ENCODE results near the gene SHB.
A peak's percentile ranks its signal among the peaks of the same experiment; 100 is the strongest.

Gene SHB

DNA sequence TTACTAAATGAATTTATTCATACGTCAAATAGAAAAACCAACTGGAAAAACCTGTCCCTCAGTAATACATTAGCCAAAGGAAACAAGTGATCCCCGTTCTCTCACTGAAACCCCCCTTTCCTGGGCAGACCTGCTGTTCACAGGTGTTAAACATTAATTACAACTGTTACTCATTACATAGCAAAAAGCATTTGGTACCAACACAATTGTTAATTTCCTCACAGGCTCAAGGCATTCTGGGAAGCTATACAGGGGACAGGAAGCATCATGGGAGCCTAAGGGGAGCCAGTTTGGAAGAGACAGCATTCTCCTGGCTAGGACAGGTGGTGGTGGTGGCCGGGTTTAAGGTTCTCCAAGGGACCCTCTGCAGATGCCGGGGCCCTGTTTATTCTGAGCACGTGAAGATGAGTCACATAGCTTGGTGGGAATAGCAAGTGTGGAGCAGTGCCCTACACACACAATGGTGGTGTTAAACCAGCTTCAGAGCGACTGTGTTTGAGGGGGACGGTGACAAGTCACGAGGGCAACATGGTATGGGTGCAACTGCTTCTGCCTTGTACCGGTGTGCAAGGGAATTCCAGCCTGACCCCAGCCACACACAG lies 102.5 kb downstream of the SHB start:
- DNase-seq, result no peak

DNA sequence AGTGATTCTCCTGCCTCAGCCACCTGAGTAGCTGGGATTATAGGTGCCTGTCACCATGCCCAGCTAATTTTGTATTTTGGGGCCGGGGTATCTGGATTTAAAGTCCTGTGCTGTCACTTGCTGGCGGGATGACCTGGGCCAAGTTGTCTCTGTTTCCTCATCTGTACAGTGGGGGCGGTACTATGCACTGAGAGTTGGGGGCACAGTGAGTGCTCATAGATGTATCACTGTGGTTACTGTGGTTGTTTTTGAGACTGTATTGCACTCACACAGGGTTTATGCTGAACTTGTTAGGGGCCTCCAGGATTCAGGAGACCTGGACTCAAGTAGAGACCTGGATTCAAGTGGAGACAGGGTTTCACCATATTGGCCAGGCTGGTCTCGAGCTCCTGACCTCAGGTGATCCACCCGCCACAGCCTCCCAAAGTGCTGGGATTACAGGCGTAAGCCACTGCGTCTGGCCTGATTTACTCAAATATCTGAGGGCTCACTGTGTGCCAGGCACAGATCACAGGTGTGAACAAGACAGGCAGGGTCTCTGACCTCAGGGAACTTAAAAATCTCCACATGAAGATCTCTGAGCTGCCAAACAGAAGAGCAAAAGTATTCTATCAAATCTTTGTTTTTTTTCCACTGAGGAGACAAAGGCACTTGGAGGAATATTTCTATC lies 103.2 kb downstream of the SHB start:
- DNase-seq, result peak in 1 of 2 experiments; percentile 40

DNA sequence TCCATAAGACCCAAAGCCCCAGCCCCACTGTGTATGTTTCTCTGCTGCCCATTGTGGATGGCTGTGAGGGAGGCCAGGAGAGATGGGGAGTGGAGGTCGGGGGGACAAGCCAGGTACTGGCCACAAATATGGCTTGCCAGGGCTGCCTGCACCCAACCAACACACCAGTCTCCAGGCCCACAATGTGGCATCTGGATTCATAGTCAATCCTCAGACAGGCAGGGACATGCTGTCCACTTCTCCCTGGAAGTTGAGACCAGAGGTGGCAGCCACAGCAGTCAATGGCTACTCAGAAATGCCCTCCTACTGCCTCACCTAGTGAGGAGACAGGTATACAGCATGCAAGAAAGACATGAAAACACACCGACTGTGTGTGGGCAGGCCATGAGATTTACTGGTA lies 103.9 kb downstream of the SHB start:
- DNase-seq, result no peak

DNA sequence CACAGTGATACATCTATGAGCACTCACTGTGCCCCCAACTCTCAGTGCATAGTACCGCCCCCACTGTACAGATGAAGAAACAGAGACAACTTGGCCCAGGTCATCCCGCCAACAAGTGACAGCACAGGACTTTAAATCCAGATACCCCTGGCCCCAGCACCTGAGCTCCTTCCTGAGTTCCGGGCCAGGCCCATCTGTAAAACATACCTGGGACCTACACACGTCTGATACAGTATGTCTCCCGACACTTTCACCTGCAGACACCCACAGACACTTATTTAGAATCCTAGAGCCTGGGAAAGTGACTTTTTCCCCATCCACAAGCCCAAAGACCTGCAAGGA lies 104.3 kb downstream of the SHB start:
- DNase-seq, result no peak

DNA sequence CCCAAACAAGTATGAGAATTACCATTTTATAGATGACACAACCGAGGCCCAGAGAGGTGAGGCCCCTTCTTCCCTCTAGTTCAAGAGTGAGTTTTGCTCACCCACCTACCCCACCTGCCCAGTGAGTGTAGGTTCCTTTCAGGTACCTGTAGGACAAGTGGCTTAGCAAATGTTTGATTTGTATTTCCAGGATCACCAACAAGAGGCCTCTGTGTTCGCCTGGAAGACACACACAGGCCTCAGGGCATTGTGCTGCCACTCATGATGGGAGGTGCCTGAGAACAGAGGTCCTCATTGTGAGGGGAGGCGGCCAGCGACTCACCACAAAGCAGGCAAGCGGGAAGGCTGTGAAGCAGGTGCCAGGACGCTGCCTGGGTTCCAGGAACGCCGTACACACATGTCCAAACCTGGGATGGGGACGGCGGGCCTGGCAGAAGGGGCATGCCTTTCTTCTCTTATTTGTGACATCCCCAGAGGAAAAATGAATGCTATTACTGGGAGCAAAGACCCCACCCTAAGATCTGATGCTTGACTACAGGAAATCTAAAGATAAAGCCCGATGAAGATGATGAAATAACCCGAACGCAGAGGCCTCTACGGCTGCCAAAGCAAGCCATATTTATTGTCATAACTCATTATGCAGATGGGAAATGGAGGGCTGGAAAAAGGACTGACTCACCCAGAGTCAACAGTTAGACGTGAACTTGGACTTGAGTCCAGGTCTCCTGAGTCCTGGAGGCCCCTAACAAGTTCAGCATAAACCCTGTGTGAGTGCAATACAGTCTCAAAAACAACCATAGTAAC lies 104.9 kb downstream of the SHB start:
- no peak for DNase-seq

DNA sequence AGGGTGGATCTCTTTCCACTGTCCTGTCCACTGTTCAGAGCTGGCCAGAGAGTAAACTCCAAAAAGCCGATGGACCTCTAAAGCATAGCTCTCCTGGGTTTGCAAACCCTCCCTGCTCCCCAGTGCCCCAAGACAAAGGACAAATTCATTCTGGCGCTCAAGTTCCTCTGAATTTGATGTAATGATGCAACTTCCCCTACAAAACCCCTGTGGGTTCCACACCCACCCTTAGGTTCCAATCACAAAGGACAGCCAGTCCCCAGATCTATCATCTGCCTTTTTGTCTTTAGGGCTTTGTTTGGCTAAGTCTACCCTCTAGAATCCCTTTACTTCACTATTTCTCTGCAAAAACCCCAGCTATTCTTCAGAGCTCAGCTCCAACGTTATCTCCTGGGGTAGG lies 107.7 kb downstream of the SHB start:
- DNase-seq, result no peak

DNA sequence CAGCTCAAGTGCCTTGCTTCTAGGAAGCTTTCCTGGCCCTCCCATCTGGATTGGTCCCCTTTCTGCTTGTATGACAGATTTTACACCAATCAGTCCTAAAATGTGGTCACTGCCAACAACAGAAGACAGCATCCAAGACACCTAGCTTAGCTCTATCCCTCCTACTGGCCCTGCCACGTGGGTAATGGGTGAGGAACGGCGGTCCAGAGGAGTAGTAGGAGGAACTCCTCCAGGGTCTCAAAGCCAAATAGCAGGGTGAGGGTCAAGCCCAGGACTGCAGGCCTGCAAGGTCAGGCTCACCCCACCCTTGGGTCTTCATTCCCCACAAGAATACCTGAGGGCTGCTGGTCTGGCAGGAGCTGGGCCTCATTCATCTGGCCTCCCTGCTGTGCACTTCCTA lies 108.4 kb downstream of the SHB start:
- no peak for DNase-seq

DNA sequence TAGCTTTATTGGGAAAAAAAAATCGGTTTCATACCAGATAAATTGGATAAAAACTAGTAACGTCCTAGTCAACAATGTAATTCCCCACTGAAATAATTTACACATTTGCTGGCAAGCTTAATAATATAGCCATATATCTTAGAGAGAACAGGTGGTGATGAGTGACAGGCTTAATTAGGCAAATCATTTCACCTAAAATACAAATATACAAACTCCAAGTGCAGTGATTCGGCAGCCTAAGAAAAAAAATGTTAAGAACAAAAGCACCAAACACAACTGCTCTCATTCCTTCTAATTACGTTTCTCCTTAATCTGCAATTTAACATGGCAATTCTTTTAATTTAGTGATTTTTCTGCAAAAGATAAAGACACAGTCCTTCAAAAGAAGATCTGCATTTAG lies 109.1 kb downstream of the SHB start:
- no peak for DNase-seq

DNA sequence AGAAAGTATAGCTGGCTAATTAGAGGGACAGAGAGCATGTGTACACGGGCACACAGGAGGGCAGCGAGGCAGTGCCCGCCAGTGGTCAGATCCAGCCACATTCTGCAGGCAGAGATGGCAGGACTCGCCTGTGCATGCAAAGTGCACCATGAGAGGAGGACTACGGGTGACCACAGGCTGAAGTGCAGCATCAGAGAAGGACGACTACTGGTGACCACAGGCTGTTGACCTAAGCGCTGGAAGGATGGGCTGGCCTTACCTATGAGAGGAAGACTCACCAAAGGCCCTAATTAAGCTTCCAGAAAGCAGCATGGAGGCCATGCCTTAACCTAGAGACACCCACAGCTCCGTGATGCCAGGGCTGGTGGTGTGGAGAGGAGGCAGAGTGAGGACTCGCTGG lies 110.9 kb downstream of the SHB start:
- DNase-seq, result no peak

DNA sequence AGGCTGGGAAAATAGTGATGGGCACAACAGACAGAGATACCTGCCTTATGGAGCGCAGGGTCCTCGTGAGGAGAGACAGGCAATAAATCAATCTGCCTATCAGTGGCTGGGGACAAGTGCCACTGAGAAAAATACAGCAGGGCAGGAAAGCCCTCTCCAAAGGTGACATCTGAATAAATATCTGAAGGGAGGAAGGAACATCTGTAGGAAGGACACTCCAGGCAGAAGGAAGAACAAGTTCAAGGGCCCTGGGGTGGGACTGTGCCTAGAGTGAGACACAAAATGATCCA lies 111.4 kb downstream of the SHB start:
- no peak for DNase-seq

DNA sequence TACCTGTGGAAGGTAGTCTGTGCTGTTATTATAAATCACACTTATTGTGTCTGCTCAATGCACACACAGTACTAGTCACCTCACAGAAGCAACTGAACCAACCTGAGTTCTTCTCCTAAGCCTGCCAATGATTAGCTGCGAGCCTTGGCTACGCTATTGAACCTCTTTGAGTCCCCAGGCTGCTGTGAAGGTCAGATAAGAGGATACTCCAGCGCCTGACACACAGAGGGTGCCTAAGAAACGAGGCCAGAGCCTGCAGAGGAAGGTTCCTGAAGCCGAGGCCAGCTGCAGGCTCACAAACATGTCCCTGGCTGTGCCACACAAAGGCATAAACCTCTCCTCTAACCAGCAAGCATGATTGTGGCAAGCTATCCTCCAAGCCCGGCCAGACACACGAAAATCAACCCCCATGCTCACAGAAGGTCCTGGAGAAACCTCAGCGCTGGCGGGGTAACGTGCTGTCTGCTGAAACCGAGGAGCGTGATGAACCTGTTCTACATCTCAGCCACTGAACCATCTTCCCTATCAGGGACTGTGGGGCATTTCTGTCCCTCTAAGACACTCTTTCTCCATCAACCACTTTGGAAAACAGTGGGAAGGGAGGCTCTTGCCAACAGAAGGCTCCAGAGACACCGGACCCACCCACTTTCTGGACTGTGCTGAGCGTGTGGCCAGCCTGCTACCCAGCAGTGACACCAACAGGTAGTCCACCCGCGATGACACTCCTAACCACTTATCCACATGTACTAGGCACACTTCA lies 111.9 kb downstream of the SHB start:
- DNase-seq, result no peak

DNA sequence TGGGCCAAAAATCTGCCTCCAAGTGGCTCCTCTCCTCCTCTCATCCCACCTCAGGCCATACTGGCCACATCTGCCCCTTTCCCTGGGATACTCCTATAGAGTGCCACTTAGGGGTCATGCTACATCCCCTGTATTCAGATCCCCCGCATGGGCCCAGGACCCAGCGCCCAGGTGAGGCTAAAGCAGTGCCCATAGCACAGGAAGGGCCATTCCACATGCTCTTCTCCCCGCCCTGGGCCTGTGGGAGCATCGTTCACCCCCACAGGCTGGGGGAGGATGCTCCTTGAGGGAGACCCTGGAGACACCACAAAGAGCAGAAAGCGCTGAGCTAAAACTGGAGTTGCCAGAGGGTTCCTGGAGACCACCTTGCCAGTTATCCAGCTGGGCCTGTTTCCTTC lies 112.6 kb downstream of the SHB start:
- no peak for DNase-seq

DNA sequence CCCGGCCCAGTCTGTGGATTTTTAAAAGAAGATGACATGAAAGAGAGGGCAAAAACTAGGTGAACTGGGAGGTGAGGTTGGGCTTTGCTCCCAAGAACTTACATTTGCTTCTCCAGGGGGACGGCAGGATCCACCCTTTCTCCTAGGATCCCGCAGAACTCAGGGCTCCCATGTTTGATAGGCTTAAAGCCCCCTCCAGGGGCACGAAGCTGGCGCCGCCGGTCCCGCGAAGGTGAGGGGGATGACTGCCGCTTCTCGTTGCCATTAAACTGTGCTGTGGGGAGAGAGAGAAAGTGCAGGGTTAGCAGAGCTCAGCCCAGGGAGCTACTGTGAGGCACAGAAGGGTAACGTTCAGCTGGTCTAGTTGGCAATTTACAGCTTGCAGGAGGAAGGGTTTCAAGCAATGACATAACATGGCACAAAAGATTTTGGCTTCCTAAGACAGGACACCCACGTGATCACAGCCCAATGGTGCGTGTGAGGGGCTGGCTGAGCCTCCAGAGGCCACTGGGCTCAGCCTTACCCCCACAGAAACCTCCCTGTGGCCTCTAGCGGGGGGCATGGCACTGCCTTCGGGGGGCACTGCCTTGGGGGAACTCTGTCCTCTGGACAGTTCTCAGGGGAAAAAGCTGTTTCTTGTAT lies 113.1 kb downstream of the SHB start:
- DNase-seq, result no peak

DNA sequence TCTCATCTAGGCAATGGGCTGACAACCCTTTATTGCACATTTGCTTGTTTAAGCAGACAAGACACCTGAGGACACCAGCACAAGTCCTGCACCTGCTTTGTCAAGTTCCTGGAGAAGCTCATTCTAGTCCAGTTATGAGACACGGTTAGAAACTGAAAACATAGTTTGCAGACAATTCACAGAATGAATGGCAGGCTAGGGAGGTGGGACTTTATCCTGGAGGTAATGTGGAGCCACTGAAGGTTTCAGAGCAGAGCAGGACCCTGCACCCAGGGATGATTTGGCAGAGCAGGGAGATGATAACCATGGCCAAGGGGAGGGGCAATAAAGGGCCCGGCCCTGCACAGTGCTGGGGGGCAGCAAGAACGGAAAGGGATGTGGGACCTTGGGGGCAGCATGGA lies 114.4 kb downstream of the SHB start:
- no peak for DNase-seq

DNA sequence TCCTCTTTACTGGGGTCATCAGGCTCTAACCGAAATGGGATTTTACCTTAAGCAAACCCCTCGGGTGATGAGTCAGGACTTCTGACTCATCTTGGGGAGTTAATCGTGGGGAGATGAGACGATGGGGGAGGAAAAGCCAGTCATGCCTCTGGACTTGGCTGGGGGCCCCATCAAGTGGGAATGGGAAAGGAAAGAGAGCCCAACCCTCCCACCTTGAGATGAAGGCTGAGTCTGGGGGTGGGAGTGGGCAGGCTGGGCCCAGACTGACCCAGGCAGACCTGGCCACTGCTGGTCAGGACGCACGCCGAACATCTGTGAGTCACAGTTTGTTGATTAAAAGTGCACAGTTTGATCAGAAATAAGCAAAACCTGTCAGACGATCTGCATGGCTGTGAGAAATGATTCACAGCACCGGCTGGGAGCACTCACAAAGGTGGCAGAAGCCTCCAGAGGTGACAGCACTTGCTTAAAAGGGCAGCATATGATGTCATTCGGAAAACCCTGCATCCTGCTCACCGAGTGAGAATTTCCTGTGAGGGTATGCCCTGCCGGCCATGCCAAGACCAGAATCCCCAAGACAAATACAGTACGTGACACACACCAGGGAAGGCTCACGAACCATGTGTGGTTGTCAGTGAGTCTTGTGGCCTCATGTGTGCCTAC lies 115.1 kb downstream of the SHB start:
- DNase-seq, result peak; percentile 65 to 73

DNA sequence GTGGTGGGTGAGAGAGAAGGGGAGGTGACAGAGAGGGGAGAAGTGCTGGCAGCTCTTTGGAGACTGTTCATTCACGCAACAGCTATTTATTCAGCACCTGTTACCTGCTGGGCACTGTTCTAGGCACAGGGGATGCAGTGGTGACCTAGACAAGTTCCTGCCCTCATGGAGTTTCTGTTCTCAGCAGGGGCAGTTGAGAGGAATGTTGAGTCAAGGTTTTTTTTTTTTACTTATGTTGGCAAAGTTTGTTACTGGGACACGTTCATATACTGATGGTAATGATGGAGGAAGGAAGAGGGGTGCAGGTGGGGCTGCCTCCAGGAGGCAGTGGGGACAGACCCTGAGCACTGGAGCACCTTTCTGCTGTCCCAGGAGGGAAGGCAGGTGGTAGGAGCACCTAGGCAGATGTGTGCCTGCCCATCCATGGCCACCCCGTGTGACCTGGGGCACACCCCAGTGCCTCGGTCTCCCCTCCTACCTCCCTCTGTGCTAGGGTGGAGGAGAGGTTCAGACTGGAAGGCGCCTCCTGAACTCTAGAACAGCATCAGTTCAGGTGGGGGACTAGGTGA lies 115.7 kb downstream of the SHB start:
- no peak for DNase-seq

DNA sequence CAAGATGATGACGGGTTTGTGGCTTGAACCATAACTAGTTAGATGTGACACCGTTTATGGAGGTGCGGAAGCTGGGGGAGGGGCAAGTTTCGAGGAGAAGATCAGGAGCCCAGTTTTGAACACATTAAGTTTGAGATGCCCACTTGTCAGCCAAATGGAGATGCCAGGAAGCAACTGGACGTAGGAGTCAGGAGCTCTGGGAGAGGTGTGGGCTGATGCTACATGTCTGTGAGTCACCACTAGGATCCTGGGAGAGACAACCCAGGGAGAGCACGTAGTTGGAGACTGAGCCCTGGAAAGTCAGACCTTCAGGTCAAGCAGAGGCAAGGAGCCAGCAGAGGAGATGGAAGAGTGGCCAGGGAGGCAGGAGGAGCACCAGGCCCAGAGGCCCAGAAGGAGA lies 116.3 kb downstream of the SHB start:
- DNase-seq, result no peak

DNA sequence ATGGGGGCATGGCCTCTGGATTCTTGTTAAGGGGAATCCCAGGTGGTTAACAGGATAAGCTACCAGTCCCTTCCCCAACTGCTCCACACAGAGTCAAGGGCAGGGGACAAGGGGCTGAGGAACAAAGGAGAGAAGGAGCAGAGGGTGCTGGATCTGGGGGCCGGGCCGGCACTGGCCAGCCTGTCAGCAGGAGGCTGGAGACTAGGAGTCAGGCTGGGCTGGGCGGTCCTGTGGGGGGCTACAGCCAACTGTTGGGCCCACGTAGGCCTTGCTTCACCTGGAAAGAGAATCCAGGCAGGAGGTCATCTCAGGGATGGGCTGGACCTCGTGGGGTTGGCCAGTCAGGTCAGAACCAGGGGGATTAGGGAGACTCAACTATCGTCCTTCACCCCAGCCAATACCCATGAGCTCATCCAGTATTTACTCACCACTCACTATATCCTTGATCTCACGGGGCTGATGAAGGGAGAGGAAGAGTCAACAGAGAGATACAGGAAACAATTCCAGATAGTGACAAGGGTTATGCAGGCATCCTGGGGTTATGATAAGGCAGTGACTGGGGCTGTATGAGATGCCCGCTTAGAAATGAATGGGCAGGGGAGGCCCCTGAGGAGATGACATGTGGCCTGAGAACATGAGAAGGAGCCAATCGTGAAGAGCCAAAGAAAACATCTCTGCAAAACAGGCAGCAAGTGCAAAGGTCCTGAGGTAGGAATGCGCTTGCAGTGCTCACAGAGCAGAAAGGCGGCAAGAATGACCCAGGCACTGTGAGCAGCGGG lies 117.2 kb downstream of the SHB start:
- DNase-seq, result no peak

DNA sequence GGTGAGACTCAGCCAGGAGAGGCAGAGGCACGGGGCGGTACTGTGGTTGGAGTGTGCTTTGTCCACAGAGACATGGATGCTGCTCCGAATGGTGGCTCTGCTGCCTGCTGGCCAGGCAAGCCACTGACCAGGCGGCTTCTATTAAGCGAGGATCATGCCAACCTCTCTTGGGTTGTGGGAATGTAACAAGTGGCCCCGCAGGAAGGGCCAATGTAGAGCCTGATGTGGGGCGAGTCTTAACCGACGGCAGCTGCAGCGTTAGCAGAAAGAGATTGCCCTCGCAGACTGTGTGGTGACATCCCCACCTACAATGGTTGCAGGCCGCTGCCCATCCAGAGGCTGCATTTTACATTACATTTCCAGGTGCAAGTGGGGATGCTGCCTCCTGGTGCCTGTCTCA lies 118.5 kb downstream of the SHB start:
- DNase-seq, result no peak

DNA sequence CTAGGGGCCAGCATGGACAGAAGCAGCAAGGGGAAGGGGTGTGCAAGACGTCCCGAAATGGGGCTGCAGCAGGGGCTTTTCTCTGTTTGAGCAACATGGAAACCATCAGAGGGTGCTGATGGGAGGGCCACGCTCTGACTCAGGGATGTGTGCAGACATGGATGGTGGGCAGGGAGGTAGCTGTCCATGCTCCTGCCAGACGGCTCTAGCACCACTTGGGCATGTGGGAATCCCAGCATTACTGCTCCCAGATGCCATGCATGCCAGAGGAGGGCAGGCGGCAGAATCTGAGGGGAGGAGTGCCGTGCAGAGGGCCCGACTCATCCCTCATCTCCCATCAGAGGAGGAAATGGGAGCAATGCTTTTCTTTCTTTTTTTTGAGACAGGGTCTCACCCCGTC lies 119.5 kb downstream of the SHB start:
- no peak for DNase-seq

DNA sequence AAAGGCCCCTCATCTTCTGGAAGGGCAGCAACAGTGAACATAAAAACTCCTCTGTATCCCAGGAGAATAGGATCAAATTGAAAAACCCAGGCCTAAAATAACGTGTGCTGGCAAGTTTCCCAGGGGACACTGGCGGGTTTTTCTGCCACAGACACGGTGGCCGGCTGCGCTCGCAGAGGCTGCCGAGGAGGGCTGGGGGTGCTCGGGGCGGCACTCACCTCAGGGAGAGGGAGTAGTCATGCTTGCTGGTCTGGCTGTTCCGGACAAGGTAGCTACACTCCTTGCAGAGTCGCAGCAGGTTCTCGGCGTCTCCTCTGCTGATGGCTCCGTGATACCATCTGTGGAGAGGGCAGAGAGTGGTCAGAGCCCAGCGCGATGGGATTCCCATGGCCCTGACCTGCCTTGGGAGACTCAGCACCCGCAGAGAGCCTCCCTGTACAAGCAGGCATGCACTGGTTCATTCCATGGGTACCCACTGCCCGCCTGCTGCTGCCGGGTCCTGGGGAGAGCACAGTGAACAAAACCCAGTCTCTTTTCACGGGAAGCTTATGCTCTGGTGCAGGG lies 120.5 kb downstream of the SHB start:
- no peak for DNase-seq
